Glutamatergic neuron (in vitro differentiated cells): ENCODE results near the gene ARMS2. TPM values are rescaled to one million over a fixed set of nuclear protein-coding genes. Genes with fewer than 3 reads are reported as not detected.

Source experiments
- DNase-seq: peaks from one replicate; pipeline ENCODE4 v3.0.0; 2022
- H3K27ac Mint-ChIP-seq: one replicate; pipeline ENCODE4 v1.8.0; 2020; ENCODE audit warnings: mild to moderate bottlenecking, mixed read lengths, inconsistent platforms; ENCODE audit not compliant: unreplicated experiment
- H3K27me3 Mint-ChIP-seq: one replicate; pipeline ENCODE4 v1.8.0; 2020; ENCODE audit warnings: mild to moderate bottlenecking, moderate library complexity, mixed read lengths, inconsistent platforms; ENCODE audit not compliant: unreplicated experiment
- H3K36me3 Mint-ChIP-seq: one replicate; pipeline ENCODE4 v1.8.0; 2020; ENCODE audit warnings: mild to moderate bottlenecking, mixed read lengths, inconsistent platforms; ENCODE audit not compliant: unreplicated experiment
- H3K4me1 Mint-ChIP-seq: one replicate; pipeline ENCODE4 v1.8.0; 2020; ENCODE audit warnings: mild to moderate bottlenecking, low read depth, mixed read lengths, inconsistent platforms; ENCODE audit not compliant: unreplicated experiment
- H3K4me3 Mint-ChIP-seq: one replicate; pipeline ENCODE4 v1.8.0; 2020; ENCODE audit warnings: mild to moderate bottlenecking, mixed read lengths, inconsistent platforms; ENCODE audit not compliant: unreplicated experiment
- H3K9me3 Mint-ChIP-seq: one replicate; pipeline ENCODE4 v1.8.0; 2020; ENCODE audit warnings: mild to moderate bottlenecking, moderate library complexity, mixed read lengths, inconsistent platforms; ENCODE audit not compliant: unreplicated experiment
- total RNA-seq: library from RNA; stranded (reverse); fragmentation: NEBNext Ultra II Directional; extraction: Animal tissue kit (Norgen Biotek cat#: 25700); gene quantifications from one replicate; pipeline ENCODE4 v1.2.1, GENCODE V29; 2021; ENCODE audit not compliant: unreplicated experiment
- TF ChIP-seq, protein P1 (sequence below): fragments of 200-600 bp; sonication (generic); IDR thresholded peaks from one replicate; pipeline ENCODE4 v1.5.0; 2021; ENCODE audit not compliant: partially characterized antibody, unreplicated experiment

Gene ARMS2
- total RNA-seq, 1 donor from 2014 or later: not detected

DNA sequence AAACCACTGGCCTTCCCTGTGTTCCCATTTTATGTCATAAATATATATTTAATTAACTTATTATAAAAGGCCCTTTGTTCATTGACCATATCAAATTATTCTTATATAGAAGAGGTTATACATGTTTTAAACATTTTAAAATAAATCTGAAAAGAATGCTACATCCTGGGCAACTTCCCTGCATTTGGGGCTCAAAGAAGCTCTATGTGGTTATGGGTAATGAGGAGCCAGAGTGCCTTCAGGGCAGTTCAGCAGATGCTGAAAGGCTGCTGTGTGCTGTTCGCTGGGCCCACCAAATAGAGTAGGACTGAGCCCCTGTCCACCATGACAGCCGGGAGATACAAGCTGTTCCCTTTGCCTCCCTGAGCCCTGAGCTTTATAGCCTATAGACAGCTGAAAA, 42.8 kb downstream of the ARMS2 start:
- peaks cover 24% of the 10 kb centered on the region for H3K4me1 Mint-ChIP-seq

DNA sequence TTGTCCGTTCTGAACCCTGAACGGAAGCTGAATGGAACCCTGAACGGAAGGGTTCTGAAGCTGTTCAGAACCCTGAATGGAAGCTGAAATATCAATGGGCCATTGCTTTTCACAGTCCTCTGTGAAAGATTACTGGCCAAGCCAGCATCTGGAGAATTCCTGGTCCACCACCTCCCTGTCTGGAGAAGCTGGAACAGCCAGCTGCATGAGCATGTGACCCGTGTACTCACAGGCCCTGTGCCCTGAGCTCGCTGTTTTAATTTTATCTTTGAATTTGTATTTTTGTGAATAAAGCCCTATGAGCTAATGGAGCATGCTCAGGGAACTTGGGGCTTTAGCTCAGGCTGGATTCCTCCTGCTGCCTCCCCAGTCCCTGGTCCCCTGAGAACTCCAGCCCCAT, 44.1 kb downstream of the ARMS2 start:
- no peaks in the 10 kb centered on the region for H3K36me3 Mint-ChIP-seq
- no peak overlapping the region for H3K4me3 Mint-ChIP-seq
- TF ChIP-seq, protein P1, sequence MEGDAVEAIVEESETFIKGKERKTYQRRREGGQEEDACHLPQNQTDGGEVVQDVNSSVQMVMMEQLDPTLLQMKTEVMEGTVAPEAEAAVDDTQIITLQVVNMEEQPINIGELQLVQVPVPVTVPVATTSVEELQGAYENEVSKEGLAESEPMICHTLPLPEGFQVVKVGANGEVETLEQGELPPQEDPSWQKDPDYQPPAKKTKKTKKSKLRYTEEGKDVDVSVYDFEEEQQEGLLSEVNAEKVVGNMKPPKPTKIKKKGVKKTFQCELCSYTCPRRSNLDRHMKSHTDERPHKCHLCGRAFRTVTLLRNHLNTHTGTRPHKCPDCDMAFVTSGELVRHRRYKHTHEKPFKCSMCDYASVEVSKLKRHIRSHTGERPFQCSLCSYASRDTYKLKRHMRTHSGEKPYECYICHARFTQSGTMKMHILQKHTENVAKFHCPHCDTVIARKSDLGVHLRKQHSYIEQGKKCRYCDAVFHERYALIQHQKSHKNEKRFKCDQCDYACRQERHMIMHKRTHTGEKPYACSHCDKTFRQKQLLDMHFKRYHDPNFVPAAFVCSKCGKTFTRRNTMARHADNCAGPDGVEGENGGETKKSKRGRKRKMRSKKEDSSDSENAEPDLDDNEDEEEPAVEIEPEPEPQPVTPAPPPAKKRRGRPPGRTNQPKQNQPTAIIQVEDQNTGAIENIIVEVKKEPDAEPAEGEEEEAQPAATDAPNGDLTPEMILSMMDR: no peak
- no peak for DNase-seq
- H3K9me3 Mint-ChIP-seq: peaks cover 1% of the 10 kb centered on the region
- H3K4me1 Mint-ChIP-seq: peaks cover 22% of the 10 kb centered on the region
- no peak overlapping the region for H3K27ac Mint-ChIP-seq
- peaks cover 6% of the 10 kb centered on the region for H3K27me3 Mint-ChIP-seq

More for the DNA sequence above, 42.8 kb downstream of the ARMS2 start:
- TF ChIP-seq, protein P1: no peak
- DNase-seq: no peak
- no peak overlapping the region for H3K27ac Mint-ChIP-seq
- H3K4me3 Mint-ChIP-seq: no peak overlapping the region
- peaks cover 7% of the 10 kb centered on the region for H3K27me3 Mint-ChIP-seq
- H3K36me3 Mint-ChIP-seq: no peaks in the 10 kb centered on the region
- peaks cover 1% of the 10 kb centered on the region for H3K9me3 Mint-ChIP-seq

DNA sequence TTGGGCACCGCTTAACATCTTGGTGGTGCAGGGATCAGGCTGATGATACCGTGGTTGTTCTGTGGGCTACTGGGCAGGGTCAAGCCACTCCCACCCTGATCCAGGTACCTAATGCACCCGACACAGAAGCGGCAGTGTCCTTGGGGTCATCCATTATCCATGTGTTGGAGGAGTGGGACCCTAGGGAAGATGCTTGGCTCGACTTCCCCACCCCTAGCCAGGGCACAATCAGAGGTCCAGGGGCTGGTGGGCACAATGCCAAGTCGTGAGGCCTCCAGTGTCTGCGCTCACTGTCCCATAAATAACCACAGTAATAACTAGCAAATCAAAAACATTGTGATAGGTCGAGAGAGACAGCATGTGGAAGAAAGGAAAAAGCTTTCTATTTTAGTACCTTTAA, 44.6 kb downstream of the ARMS2 start:
- TF ChIP-seq, protein P1: no peak
- H3K27me3 Mint-ChIP-seq: peaks cover 6% of the 10 kb centered on the region
- H3K36me3 Mint-ChIP-seq: no peaks in the 10 kb centered on the region
- peaks cover 20% of the 10 kb centered on the region for H3K4me1 Mint-ChIP-seq
- no peak overlapping the region for H3K4me3 Mint-ChIP-seq
- peaks cover 1% of the 10 kb centered on the region for H3K9me3 Mint-ChIP-seq
- no peak for DNase-seq
- H3K27ac Mint-ChIP-seq: no peak overlapping the region

DNA sequence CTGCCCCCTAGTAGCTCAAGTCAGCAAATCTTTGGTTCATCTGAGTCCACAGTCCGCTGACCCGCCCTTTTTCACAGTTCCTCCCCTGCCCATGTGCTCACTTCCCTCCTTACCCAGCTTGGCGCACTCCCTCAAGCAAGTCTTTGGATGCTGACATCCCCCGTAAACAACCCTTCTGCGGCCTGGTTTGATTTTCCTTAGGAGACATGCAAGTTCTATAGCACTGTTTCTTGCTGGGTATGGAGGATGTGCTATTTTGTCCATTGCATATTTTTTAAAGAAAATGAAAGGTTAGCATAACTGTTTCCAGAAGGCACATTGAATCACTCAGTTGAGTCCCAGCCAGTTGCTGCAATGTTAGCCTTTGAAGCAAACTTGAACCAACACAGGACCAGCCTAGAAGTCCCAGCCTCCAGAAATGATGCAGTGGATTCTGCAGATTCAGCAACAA, 45.1 kb downstream of the ARMS2 start:
- H3K4me3 Mint-ChIP-seq: no peak overlapping the region
- no peak for DNase-seq
- peaks cover 6% of the 10 kb centered on the region for H3K27me3 Mint-ChIP-seq
- H3K36me3 Mint-ChIP-seq: no peaks in the 10 kb centered on the region
- H3K4me1 Mint-ChIP-seq: peaks cover 19% of the 10 kb centered on the region
- H3K9me3 Mint-ChIP-seq: peaks cover 1% of the 10 kb centered on the region
- TF ChIP-seq, protein P1: no peak
- no peak overlapping the region for H3K27ac Mint-ChIP-seq

DNA sequence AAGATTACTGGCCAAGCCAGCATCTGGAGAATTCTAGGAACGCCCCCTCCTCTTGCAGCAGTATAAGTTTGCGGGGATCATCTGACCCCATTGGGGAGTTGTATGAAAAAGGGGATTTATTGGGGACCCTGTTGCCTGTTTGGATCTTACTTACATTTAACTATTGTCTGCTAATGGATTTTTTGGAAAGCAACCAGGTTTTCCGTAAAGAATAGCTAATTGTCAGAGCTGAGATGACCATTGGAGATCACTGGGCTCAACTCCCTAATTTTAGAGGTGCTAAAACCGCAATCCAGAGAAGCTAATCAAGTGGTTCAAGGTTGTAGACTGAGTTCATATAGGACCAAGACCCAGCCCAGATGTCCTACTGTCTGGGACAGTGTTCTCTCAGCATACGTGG, 45.7 kb downstream of the ARMS2 start:
- Mint-ChIP-seq H3K4me3 (no peak overlapping the region), H3K27ac (no peak overlapping the region), H3K9me3 (peaks cover 1% of the 10 kb centered on the region), H3K36me3 (no peaks in the 10 kb centered on the region), H3K27me3 (peaks cover 7% of the 10 kb centered on the region), H3K4me1 (peaks cover 16% of the 10 kb centered on the region)
- TF ChIP-seq, protein P1: no peak
- DNase-seq: no peak
